Stimulated activated CD4-positive, alpha-beta T cell treated with anti-CD3 and anti-CD28 coated beads, TNF-alpha, amount 100 ng/mL, for 24 hours (primary cell): ENCODE data around the gene HAGH.
A peak's percentile ranks its signal among the peaks of the same experiment; 100 is the strongest.
"Not testable (repeated sequence)": the region's sequence is repeated elsewhere in the genome, so short reads cannot be mapped to it uniquely, and the experiment has no call there.

Source experiments
- DNase-seq, 3 experiments: peaks; one replicate each; pipeline ENCODE4 v3.0.0-alpha.2; 2020; ENCODE audit warnings: low read depth in 3 of 3

Gene HAGH

GRCh38 chr16:1826691-1827573, at the start of gene HAGH, which contains the start of gene FAHD1:
HAGH (minus strand) TSS chr16:1826825; CDS start chr16:1826787, 38 bp downstream.
FAHD1 (plus strand) TSS chr16:1827206; CDS start chr16:1827239, 33 bp downstream.
- DNase-seq = peak; percentile 79 to 89 (median 86)

GRCh38 chr16:1876066-1876465, 49.4 kb upstream of the HAGH start:
- not testable (repeated sequence) for DNase-seq

GRCh38 chr16:1874854-1875253, 48.2 kb upstream of the HAGH start:
- DNase-seq = no peak

- peak in 2 of 3 experiments; percentile 15 to 39 for DNase-seq
Observed at GRCh38 chr16:1871974-1872635, 45.5 kb upstream of the HAGH start, which contains the start of gene MEIOB. MEIOB (minus strand) TSS chr16:1872164; CDS start chr16:1868175, 3,989 bp downstream.

- no peak for DNase-seq
Observed at GRCh38 chr16:1870365-1871082, 43.9 kb upstream of the HAGH start.

- no peak for DNase-seq
Observed at GRCh38 chr16:1865902-1866690, 39.5 kb upstream of the HAGH start.

- DNase-seq = no peak
Observed at GRCh38 chr16:1863681-1864460, 37.2 kb upstream of the HAGH start.

GRCh38 chr16:1862394-1862793, 35.8 kb upstream of the HAGH start:
- no peak for DNase-seq

- no peak for DNase-seq
Observed at GRCh38 chr16:1861730-1862129, 35.1 kb upstream of the HAGH start.

GRCh38 chr16:1859650-1860049, 33.0 kb upstream of the HAGH start:
- no peak for DNase-seq

GRCh38 chr16:1858189-1858865, 31.7 kb upstream of the HAGH start:
- DNase-seq = no peak

- DNase-seq = no peak
Observed at GRCh38 chr16:1857433-1858097, 30.9 kb upstream of the HAGH start.

- DNase-seq = no peak
Observed at GRCh38 chr16:1851793-1852192, 25.2 kb upstream of the HAGH start.

GRCh38 chr16:1850981-1851380, 24.4 kb upstream of the HAGH start:
- DNase-seq = no peak

- no peak for DNase-seq
Observed at GRCh38 chr16:1846416-1846815, 19.8 kb upstream of the HAGH start.

- no peak for DNase-seq
Observed at GRCh38 chr16:1845985-1846384, 19.4 kb upstream of the HAGH start.

- DNase-seq = no peak
Observed at GRCh38 chr16:1839554-1839953, 12.9 kb upstream of the HAGH start.

GRCh38 chr16:1834096-1834495, 7.5 kb upstream of the HAGH start:
- no peak for DNase-seq

- no peak for DNase-seq
Observed at GRCh38 chr16:1832838-1833454, 6.3 kb upstream of the HAGH start.
